NT2/D1 (cell line): ENCODE measurements around the gene OSMR.

Experiments
- SUZ12 ChIP-seq: IDR thresholded peaks from 2 replicates; pipeline ENCODE4 v1.6.1; 2011; ENCODE audit not compliant: insufficient read length, insufficient read depth; ENCODE audit errors: extremely low read depth
- YY1 ChIP-seq: IDR thresholded peaks from 2 replicates; pipeline ENCODE4 v1.6.1; 2011; ENCODE audit not compliant: insufficient read length, insufficient read depth
- ZNF274 ChIP-seq: IDR thresholded peaks from 2 replicates; pipeline ENCODE4 v1.6.1; 2011; ENCODE audit warnings: mild to moderate bottlenecking, low read depth, low read length

DNA sequence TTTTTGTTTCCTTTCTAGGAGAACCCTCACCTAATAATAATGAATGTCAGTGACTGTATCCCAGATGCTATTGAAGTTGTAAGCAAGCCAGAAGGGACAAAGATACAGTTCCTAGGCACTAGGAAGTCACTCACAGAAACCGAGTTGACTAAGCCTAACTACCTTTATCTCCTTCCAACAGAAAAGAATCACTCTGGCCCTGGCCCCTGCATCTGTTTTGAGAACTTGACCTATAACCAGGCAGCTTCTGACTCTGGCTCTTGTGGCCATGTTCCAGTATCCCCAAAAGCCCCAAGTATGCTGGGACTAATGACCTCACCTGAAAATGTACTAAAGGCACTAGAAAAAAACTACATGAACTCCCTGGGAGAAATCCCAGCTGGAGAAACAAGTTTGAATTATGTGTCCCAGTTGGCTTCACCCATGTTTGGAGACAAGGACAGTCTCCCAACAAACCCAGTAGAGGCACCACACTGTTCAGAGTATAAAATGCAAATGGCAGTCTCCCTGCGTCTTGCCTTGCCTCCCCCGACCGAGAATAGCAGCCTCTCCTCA, 87.1 kb downstream of the OSMR start:
- no peak for TF ChIP-seq SUZ12
- no peak for TF ChIP-seq YY1
- no peak for TF ChIP-seq ZNF274
